WTC11 (cell line): ENCODE results near the gene TXNDC15.

Experiments used
- JUN ChIP-seq: sonication (generic); formaldehyde crosslinking; IDR thresholded peaks from 2 replicates; pipeline ENCODE4 v1.8.0; 2023; ENCODE audit warnings: mild to moderate bottlenecking, missing genetic modification reagents
- ZBTB43 ChIP-seq: sonication (generic); formaldehyde crosslinking; IDR thresholded peaks from 2 replicates; pipeline ENCODE4 v1.8.1; 2023; ENCODE audit warnings: mild to moderate bottlenecking, missing genetic modification reagents

- TF ChIP-seq JUN (CRISPR knock-in tag) (no peak), ZBTB43 (CRISPR knock-in tag) (no peak)
These were observed 58.3 kb downstream of the TXNDC15 start for GRCh38 chr5:134932508-134932907.
